ENCODE data around the gene FTO.

Gene FTO

GRCh38 chr16:54066451-54067105, 362.6 kb downstream of the FTO start:
- no peak for TF ChIP-seq CTCF (IDR thresholded peaks at IDR 0.05)
- no peak overlapping the region for H3K27ac ChIP-seq
- H3K9me3 ChIP-seq, result no peaks in the 10 kb centered on the region
- H3K4me3 ChIP-seq (ENCODE audit: low read depth in 1 of 2, low read length in 1 of 2), result no peak overlapping the region
- H3K36me3 ChIP-seq, result no peaks in the 10 kb centered on the region
- H3K4me1 ChIP-seq (ENCODE audit: control insufficient read depth in 1 of 2, insufficient read depth in 1 of 2, low read depth in 1 of 2, low read length in 1 of 2), result no peaks in the 10 kb centered on the region
- H3K27me3 ChIP-seq, result no peaks in the 10 kb centered on the region

- H3K4me3 ChIP-seq (ENCODE audit: low read depth in 1 of 2, low read length in 1 of 2), result no peak overlapping the region
- H3K27me3 ChIP-seq, result no peaks in the 10 kb centered on the region
Measured at GRCh38 chr16:54067322-54068065, 363.5 kb downstream of the FTO start.

DNA sequence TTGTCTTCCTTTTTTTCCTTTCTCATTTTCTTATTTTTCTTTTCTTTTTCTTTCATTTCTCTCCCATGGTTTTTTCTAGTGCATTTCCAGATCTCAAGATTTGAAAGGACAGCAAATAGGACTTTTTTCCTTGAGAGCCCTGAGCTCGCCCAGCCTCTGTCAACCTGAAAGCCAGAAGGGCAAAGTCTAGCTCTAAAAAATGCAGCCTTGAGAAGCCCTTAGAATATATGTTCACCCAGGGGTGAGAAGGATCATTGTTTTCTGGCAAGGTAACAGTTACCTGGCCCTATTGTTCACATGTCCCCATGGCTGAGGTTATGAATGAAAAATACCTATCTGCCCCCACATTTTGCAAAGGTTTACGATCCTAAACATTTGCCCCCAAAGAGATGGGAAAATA, 364.3 kb downstream of the FTO start:
- no peaks in the 10 kb centered on the region for H3K27me3 ChIP-seq
- H3K4me3 ChIP-seq (ENCODE audit: low read depth in 1 of 2, low read length in 1 of 2), result no peak overlapping the region
- H3K4me1 ChIP-seq (ENCODE audit: control insufficient read depth in 1 of 2, insufficient read depth in 1 of 2, low read depth in 1 of 2, low read length in 1 of 2), result no peaks in the 10 kb centered on the region
- H3K27ac ChIP-seq, result no peak overlapping the region
- TF ChIP-seq CTCF (IDR thresholded peaks at IDR 0.05), result no peak
- H3K9me3 ChIP-seq, result no peaks in the 10 kb centered on the region
- H3K36me3 ChIP-seq, result no peaks in the 10 kb centered on the region

More at GRCh38 chr16:54067322-54068065, 363.5 kb downstream of the FTO start:
- no peak for TF ChIP-seq CTCF (IDR thresholded peaks at IDR 0.05)
- H3K36me3 ChIP-seq, result no peaks in the 10 kb centered on the region
- H3K9me3 ChIP-seq, result no peaks in the 10 kb centered on the region
- no peaks in the 10 kb centered on the region for H3K4me1 ChIP-seq (ENCODE audit: control insufficient read depth in 1 of 2, insufficient read depth in 1 of 2, low read depth in 1 of 2, low read length in 1 of 2)
- no peak overlapping the region for H3K27ac ChIP-seq

GRCh38 chr16:54069601-54070239, 365.8 kb downstream of the FTO start:
- Histone ChIP-seq H3K27me3 (no peaks in the 10 kb centered on the region), H3K36me3 (no peaks in the 10 kb centered on the region), H3K4me1 (ENCODE audit: control insufficient read depth in 1 of 2, insufficient read depth in 1 of 2, low read depth in 1 of 2, low read length in 1 of 2) (no peaks in the 10 kb centered on the region), H3K27ac (no peak overlapping the region), H3K4me3 (ENCODE audit: low read depth in 1 of 2, low read length in 1 of 2) (no peak overlapping the region), H3K9me3 (no peaks in the 10 kb centered on the region)
- TF ChIP-seq CTCF (IDR thresholded peaks at IDR 0.05), result no peak

GRCh38 chr16:54070789-54071343, 366.9 kb downstream of the FTO start:
- H3K9me3 ChIP-seq, result no peaks in the 10 kb centered on the region
- H3K4me3 ChIP-seq (ENCODE audit: low read depth in 1 of 2, low read length in 1 of 2), result no peak overlapping the region
- TF ChIP-seq CTCF (IDR thresholded peaks at IDR 0.05), result no peak
- no peaks in the 10 kb centered on the region for H3K27me3 ChIP-seq
- H3K27ac ChIP-seq, result no peak overlapping the region
- no peaks in the 10 kb centered on the region for H3K4me1 ChIP-seq (ENCODE audit: control insufficient read depth in 1 of 2, insufficient read depth in 1 of 2, low read depth in 1 of 2, low read length in 1 of 2)
- no peaks in the 10 kb centered on the region for H3K36me3 ChIP-seq

Data from neutrophil (primary cell).